A549 (cell line): ENCODE measurements around the gene SLC6A6. TPM values are rescaled to one million over a fixed set of nuclear protein-coding genes. Genes with fewer than 3 reads are reported as not detected.

Experiments
- ATAC-seq, 2 experiments: fragments of 200-7000 bp in 1 of 2; fragments of >200 bp in 1 of 2; cut with Nextera tagmentation in 1 of 2; cut with Tn5 transposase in 1 of 2; 3 replicates each; pipeline versions ENCODE4 v1.8.0 to v1.9.1; 2018 to 2020; ENCODE audit warnings: mild to moderate bottlenecking in 1 of 2, moderate library complexity in 1 of 2
- CTCF ChIA-PET: fragments of 300-600 bp; sonication (Branson Sonifier 250); formaldehyde crosslinking; extraction: SDS; loops from one replicate; lab custom pipeline; 2021; ENCODE audit warnings: antibody characterized with exemption, inconsistent platforms; lab: Yijun Ruan, JAX
- POLR2A ChIA-PET: fragments of 350-600 bp; formaldehyde crosslinking; extraction: SDS; loops from one replicate; lab custom pipeline; 2021; ENCODE audit warnings: antibody characterized with exemption, inconsistent platforms; lab: Yijun Ruan, JAX
- DNase-seq, 2 experiments: peaks; one replicate each; pipeline versions ENCODE4 v3.0.0 to v3.0.0-alpha.2; 2011 to 2016; ENCODE audit warnings: low read depth in 1 of 2, low spot score in 1 of 2
- FAIRE-seq: peaks from 2 replicates; lab custom pipeline; 2011; peaks lifted over from hg19 to GRCh38; lab: Jason Lieb, UNC
- H3K27ac ChIP-seq, 2 experiments: fragments of >200 bp; sonication (Bioruptor Twin); formaldehyde crosslinking; 3 replicates each; pipeline ENCODE4 v1.5.1; 2016 to 2017
- H3K4me1 ChIP-seq: fragments of >200 bp; sonication (Bioruptor Twin); formaldehyde crosslinking; 3 replicates; pipeline ENCODE4 v1.6.1; 2016
- H3K4me2 ChIP-seq: fragments of >200 bp; sonication (Bioruptor Twin); formaldehyde crosslinking; 3 replicates; pipeline ENCODE4 v1.6.1; 2016
- H3K4me3 ChIP-seq: fragments of >200 bp; sonication (Bioruptor Twin); formaldehyde crosslinking; 3 replicates; pipeline ENCODE4 v1.5.1; 2016
- H3K9me3 ChIP-seq: fragments of >200 bp; sonication (Bioruptor Twin); formaldehyde crosslinking; 3 replicates; pipeline ENCODE4 v1.6.1; 2016
- BCL3 ChIP-seq: fragments of >200 bp; sonication (Bioruptor Twin); formaldehyde crosslinking; IDR thresholded peaks from 3 replicates; pipeline ENCODE4 v1.6.1; 2016
- CEBPB ChIP-seq, 2 experiments: fragments of >200 bp in 1 of 2; sonication (Bioruptor Twin) in 1 of 2; formaldehyde crosslinking in 1 of 2; IDR thresholded peaks; 2 replicates each; pipeline ENCODE4 v1.6.1; 2012 to 2016
- EHMT2 ChIP-seq: fragments of 200-600 bp; sonication (generic); IDR thresholded peaks from 2 replicates; pipeline ENCODE4 v1.6.1; 2016; ENCODE audit warnings: antibody characterized with exemption, low read depth, mild to moderate bottlenecking, moderate library complexity
- ESRRA ChIP-seq: fragments of 150-350 bp; IDR thresholded peaks from 2 replicates; pipeline ENCODE4 v1.6.1; 2014; ENCODE audit warnings: mild to moderate bottlenecking, low read length, borderline replicate concordance
- FOSB ChIP-seq: fragments of 250-450 bp; sonication (Bioruptor Pico); IDR thresholded peaks from 2 replicates; pipeline ENCODE4 v1.5.0; 2020; ENCODE audit warnings: mild to moderate bottlenecking, moderate library complexity
- HEYL ChIP-seq: fragments of 250-450 bp; sonication (Bioruptor Pico); IDR thresholded peaks from 2 replicates; pipeline ENCODE4 v1.8.0; 2021; ENCODE audit warnings: mild to moderate bottlenecking, moderate library complexity
- HOXA7 ChIP-seq: fragments of 250-450 bp; sonication (Bioruptor Pico); IDR thresholded peaks from 2 replicates; pipeline ENCODE4 v1.5.0; 2020; ENCODE audit warnings: mild to moderate bottlenecking, moderate library complexity
- HOXB13 ChIP-seq: fragments of 250-450 bp; sonication (Bioruptor Pico); IDR thresholded peaks from 2 replicates; pipeline ENCODE4 v1.5.0; 2020; ENCODE audit warnings: low read depth, mild to moderate bottlenecking, moderate library complexity
- HOXB5 ChIP-seq: fragments of 250-450 bp; sonication (Bioruptor Pico); IDR thresholded peaks from 2 replicates; pipeline ENCODE4 v1.5.0; 2020; ENCODE audit warnings: mild to moderate bottlenecking, moderate library complexity
- JUN ChIP-seq, 2 experiments: fragments of >200 bp; sonication (Bioruptor Twin); formaldehyde crosslinking; IDR thresholded peaks; 2 replicates in 1 of 2; 3 replicates in 1 of 2; pipeline ENCODE4 v1.6.1; 2016 to 2017
- MAX ChIP-seq: IDR thresholded peaks from 2 replicates; pipeline ENCODE4 v1.6.1; 2012
- MYC ChIP-seq: IDR thresholded peaks from 2 replicates; pipeline ENCODE4 v1.6.1; 2012; ENCODE audit warnings: mild to moderate bottlenecking, inconsistent platforms, low read length, improper control_type of control experiment, borderline replicate concordance
- NPAS2 ChIP-seq: fragments of 250-450 bp; sonication (Bioruptor Pico); IDR thresholded peaks from 2 replicates; pipeline ENCODE4 v1.8.0; 2022; ENCODE audit warnings: mild to moderate bottlenecking, moderate library complexity, borderline replicate concordance
- RAD21 ChIP-seq, 2 experiments: fragments of >200 bp in 1 of 2; sonication (Bioruptor Twin) in 1 of 2; formaldehyde crosslinking in 1 of 2; IDR thresholded peaks in 1 of 2; conservative IDR thresholded peaks in 1 of 2; 2 replicates in 1 of 2; 3 replicates in 1 of 2; pipeline ENCODE4 v1.6.1; 2012 to 2018; ENCODE audit warnings: inconsistent platforms in 1 of 2
- RARB ChIP-seq: fragments of 250-450 bp; sonication (Bioruptor Pico); IDR thresholded peaks from 2 replicates; pipeline ENCODE4 v1.8.0; 2021; ENCODE audit warnings: mild to moderate bottlenecking, moderate library complexity
- RFX5 ChIP-seq: fragments of 450-650 bp; IDR thresholded peaks from 2 replicates; pipeline ENCODE4 v1.7.1; 2014; ENCODE audit warnings: antibody characterized with exemption, mild to moderate bottlenecking, moderate library complexity
- SMC3 ChIP-seq: fragments of >200 bp; sonication (Bioruptor Twin); formaldehyde crosslinking; IDR thresholded peaks from 3 replicates; pipeline ENCODE4 v1.6.1; 2018; ENCODE audit warnings: inconsistent platforms
- TFCP2L1 ChIP-seq: fragments of 250-450 bp; sonication (Bioruptor Pico); IDR thresholded peaks from 2 replicates; pipeline ENCODE4 v1.5.0; 2021; ENCODE audit warnings: mild to moderate bottlenecking
- ZNF302 ChIP-seq: fragments of 250-450 bp; sonication (Bioruptor Pico); IDR thresholded peaks from 2 replicates; pipeline ENCODE4 v1.9.0; 2021; ENCODE audit warnings: inconsistent platforms, mild to moderate bottlenecking, moderate library complexity
- ZSCAN20 ChIP-seq: fragments of 250-450 bp; sonication (Bioruptor Pico); IDR thresholded peaks from 2 replicates; pipeline ENCODE4 v1.8.0; 2022; ENCODE audit warnings: mild to moderate bottlenecking, moderate library complexity
- WGBS: methylation state at CpG from one replicate; pipeline ENCODE4 v1.1.6; 2017; ENCODE audit errors: missing lambda C conversion rate; 5-methylcytosine and 5-hydroxymethylcytosine counted together
- polyA plus RNA-seq, 4 experiments: library from polyadenylated mRNA; depleted of rRNA in 3 of 4; stranded (reverse); fragments of >200 nt; fragmentation: RNase III in 1 of 4; extraction: RNeasy Plus Mini Kit Qiagen cat#74134 plus additional on column Dnase treatment in 1 of 4; gene quantifications; 2 replicates in 3 of 4; 3 replicates in 1 of 4; pipeline ENCODE4 v1.2.3, GENCODE V29; 2011 to 2017
- TF ChIP-seq, protein P1 (sequence below): IDR thresholded peaks from 2 replicates; pipeline ENCODE4 v1.6.1; 2012
- TF ChIP-seq, protein P2 (sequence below): fragments of >200 bp; sonication (Bioruptor Twin); formaldehyde crosslinking; IDR thresholded peaks from 2 replicates; pipeline ENCODE4 v1.6.1; 2016

Gene SLC6A6
- polyA plus RNA-seq, 2 of the 4 experiments (the other 2 are of a cell fraction) = 73.3 to 73.8 TPM

GRCh38 chr3:14488286-14489041 lies 86.1 kb downstream of the SLC6A6 start:
- TF ChIP-seq NPAS2 (CRISPR knock-in tag) (no peak), MYC (no peak), RFX5 (no peak), ZNF302 (CRISPR knock-in tag) (no peak), RAD21 (conservative IDR thresholded peaks at IDR 0.05 in 1 of 2, IDR thresholded peaks at IDR 0.05 in 1 of 2) (no peak), ZSCAN20 (no peak), HOXB13 (CRISPR knock-in tag) (no peak), RARB (CRISPR knock-in tag) (no peak), SMC3 (no peak), HOXB5 (no peak), CEBPB (IDR thresholded peaks at IDR 0.05) (no peak), FOSB (CRISPR knock-in tag) (no peak), EHMT2 (no peak), HEYL (CRISPR knock-in tag) (no peak), JUN (IDR thresholded peaks at IDR 0.05) (no peak)
- TF ChIP-seq, protein P1, sequence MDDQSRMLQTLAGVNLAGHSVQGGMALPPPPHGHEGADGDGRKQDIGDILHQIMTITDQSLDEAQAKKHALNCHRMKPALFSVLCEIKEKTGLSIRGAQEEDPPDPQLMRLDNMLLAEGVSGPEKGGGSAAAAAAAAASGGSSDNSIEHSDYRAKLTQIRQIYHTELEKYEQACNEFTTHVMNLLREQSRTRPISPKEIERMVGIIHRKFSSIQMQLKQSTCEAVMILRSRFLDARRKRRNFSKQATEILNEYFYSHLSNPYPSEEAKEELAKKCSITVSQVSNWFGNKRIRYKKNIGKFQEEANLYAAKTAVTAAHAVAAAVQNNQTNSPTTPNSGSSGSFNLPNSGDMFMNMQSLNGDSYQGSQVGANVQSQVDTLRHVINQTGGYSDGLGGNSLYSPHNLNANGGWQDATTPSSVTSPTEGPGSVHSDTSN = no peak
- TF ChIP-seq, protein P2, sequence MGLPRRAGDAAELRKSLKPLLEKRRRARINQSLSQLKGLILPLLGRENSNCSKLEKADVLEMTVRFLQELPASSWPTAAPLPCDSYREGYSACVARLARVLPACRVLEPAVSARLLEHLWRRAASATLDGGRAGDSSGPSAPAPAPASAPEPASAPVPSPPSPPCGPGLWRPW = no peak
- Histone ChIP-seq H3K9me3 (no peaks in the 10 kb centered on the region), H3K27ac (peak overlapping the region in 1 of 2 experiments; percentile 68; a peak in 3 of 6 replicates), H3K4me3 (no peak overlapping the region), H3K4me1 (peaks cover 11% of the 10 kb centered on the region; the same call in 2 of the 3 replicates), H3K4me2 (no peak overlapping the region)
- ChIA-PET POLR2A (no interaction called here), CTCF (no interaction called here)
- WGBS = 81% methylated on average over 7 of the region's 7 CpGs
- no peak for ATAC-seq
- no peak for FAIRE-seq
- no peak for DNase-seq

GRCh38 chr3:14489641-14490040 lies 87.2 kb downstream of the SLC6A6 start:
- DNase-seq = no peak
- WGBS = 95% methylated on average over 7 of the region's 7 CpGs
- H3K4me1 ChIP-seq = peaks cover 11% of the 10 kb centered on the region; the same call in 2 of the 3 replicates
- ChIA-PET POLR2A (interaction anchor here (1.1 kb wide), 1 partner anchor 458 kb away, joined by 3 read pairs; the partner anchor contains the start of gene NR2C2), CTCF (no interaction called here)
- no peak overlapping the region for H3K4me3 ChIP-seq
- no peak for FAIRE-seq
- ATAC-seq = no peak
- TF ChIP-seq ESRRA = no peak
- no peak for TF ChIP-seq TFCP2L1 (CRISPR knock-in tag)
- TF ChIP-seq RAD21 (conservative IDR thresholded peaks at IDR 0.05 in 1 of 2, IDR thresholded peaks at IDR 0.05 in 1 of 2) = no peak
- no peak for TF ChIP-seq HOXA7 (CRISPR knock-in tag)
- TF ChIP-seq BCL3 = no peak
- TF ChIP-seq MAX = no peak
- no peaks in the 10 kb centered on the region for H3K9me3 ChIP-seq
- H3K27ac ChIP-seq = no peak overlapping the region
- H3K4me2 ChIP-seq = no peak overlapping the region
